Measurements from ENCODE around the gene NR6A1. TPM values are rescaled to one million over a fixed set of nuclear protein-coding genes. Genes with fewer than 3 reads are reported as not detected.

The NR6A1 gene
- total RNA-seq, 1 donor from 2014 or later = 0.92 TPM

DNA sequence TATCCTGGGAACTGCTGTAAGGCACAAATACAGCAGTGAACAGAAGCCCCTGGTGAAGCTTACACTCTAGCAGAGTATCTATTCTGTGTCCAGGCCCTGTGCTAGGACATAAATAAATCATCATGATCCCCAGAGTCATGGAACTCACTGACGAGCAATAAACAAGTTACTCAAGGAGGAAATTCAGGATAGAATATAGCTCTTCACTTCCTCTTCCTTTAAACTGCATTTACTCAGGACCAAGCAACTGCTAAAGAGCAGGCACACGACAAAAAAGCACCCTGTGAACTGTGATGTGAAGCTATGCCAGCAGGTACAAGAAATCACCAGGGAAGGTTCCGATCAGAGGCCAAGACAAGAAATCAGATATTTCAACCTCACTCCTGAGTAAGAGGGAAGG lies 216.1 kb downstream of the NR6A1 start:
- H3K27me3 ChIP-seq (ENCODE audit: control insufficient read depth, insufficient read depth, low read length) = no peaks in the 10 kb centered on the region
- DNase-seq (ENCODE audit: low read depth) = no peak
- TF ChIP-seq, protein P1, sequence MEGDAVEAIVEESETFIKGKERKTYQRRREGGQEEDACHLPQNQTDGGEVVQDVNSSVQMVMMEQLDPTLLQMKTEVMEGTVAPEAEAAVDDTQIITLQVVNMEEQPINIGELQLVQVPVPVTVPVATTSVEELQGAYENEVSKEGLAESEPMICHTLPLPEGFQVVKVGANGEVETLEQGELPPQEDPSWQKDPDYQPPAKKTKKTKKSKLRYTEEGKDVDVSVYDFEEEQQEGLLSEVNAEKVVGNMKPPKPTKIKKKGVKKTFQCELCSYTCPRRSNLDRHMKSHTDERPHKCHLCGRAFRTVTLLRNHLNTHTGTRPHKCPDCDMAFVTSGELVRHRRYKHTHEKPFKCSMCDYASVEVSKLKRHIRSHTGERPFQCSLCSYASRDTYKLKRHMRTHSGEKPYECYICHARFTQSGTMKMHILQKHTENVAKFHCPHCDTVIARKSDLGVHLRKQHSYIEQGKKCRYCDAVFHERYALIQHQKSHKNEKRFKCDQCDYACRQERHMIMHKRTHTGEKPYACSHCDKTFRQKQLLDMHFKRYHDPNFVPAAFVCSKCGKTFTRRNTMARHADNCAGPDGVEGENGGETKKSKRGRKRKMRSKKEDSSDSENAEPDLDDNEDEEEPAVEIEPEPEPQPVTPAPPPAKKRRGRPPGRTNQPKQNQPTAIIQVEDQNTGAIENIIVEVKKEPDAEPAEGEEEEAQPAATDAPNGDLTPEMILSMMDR (IDR thresholded peaks at IDR 0.05; ENCODE audit: insufficient read depth, low read length, poor library complexity, severe bottlenecking) = no peak
- H3K4me3 ChIP-seq (ENCODE audit: low read depth, low read length) = no peak overlapping the region
- no peaks in the 10 kb centered on the region for H3K36me3 ChIP-seq (ENCODE audit: control insufficient read depth, insufficient read depth, low read length)

DNA sequence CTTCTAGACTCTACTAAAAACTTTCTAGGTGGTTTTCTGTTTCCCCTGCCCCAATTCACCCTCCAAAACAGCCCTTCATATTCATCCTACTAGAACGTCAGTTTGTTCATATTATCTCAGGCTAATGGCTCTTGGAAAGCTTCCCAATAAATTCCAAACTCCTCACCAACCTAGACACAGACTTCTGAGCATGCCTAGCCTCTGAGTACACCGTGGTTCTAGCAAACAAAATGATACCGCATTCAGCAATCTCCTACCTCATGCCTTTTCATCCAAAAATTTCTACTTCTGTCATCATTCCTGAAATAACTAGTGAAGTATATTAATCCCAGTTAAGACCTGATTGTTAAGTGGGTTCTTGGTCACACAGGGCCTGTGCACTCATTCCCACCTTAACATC lies 217.4 kb downstream of the NR6A1 start:
- no peaks in the 10 kb centered on the region for H3K27me3 ChIP-seq (ENCODE audit: control insufficient read depth, insufficient read depth, low read length)
- no peaks in the 10 kb centered on the region for H3K36me3 ChIP-seq (ENCODE audit: control insufficient read depth, insufficient read depth, low read length)
- TF ChIP-seq, protein P1 (IDR thresholded peaks at IDR 0.05; ENCODE audit: insufficient read depth, low read length, poor library complexity, severe bottlenecking) = no peak
- no peak overlapping the region for H3K4me3 ChIP-seq (ENCODE audit: low read depth, low read length)
- no peak for DNase-seq (ENCODE audit: low read depth)

DNA sequence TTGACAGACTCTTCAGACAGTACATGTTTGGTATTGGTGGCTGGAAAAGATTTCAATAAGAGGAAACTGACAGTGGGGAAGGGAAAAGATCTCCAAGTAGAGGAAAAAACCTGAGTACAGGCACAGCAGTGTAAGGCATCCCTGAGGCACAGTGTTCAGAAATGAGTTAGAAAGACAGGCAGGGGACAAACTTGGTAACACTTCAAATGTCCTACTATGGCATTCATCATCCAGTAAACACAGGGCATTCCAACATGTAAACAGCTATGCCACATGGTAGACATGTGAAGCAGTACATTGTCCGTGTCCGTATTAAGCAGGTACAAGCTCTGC lies 218.9 kb downstream of the NR6A1 start:
- TF ChIP-seq, protein P1 (IDR thresholded peaks at IDR 0.05; ENCODE audit: insufficient read depth, low read length, poor library complexity, severe bottlenecking) = no peak
- no peak for DNase-seq (ENCODE audit: low read depth)
- Histone ChIP-seq H3K27me3 (ENCODE audit: control insufficient read depth, insufficient read depth, low read length) (no peaks in the 10 kb centered on the region), H3K4me3 (ENCODE audit: low read depth, low read length) (no peak overlapping the region), H3K36me3 (ENCODE audit: control insufficient read depth, insufficient read depth, low read length) (no peaks in the 10 kb centered on the region)

DNA sequence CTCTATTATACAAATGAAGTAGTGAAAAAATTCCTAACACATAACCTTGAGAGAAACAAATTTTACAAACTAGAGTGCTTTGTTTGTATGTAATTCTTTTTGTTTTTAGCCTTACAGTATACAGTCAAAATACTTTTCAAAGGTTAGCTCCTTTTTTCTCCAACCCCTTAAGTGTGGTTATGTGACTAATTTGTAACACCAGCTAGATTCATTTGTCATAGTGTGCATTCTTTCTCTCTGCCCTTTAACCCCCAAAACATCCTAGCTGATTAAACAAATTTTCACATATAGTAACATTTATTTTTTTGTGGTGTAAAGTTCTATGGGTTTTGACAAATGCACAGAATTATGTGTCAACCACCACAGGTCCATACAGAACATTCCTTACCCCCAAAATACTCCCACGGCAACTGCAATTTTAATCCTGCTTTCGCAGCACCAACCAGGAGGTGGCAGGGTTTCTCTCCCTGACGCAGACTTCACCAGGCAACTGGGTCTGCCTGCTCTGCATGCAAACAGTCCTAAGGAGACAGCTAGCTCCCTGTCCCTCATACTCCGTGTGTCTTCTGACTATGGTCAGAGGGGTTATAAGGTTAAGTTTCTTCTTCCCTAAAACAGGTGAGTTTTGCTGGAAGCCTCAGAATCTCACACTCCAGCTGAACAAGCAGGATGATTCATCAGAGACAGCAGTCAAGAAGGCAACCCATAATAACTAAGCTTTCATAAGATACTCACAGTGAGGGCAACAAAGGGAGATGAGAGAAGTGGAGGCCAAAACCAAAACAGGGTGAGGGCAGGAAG lies 219.4 kb downstream of the NR6A1 start:
- no peak for DNase-seq (ENCODE audit: low read depth)
- no peaks in the 10 kb centered on the region for H3K27me3 ChIP-seq (ENCODE audit: control insufficient read depth, insufficient read depth, low read length)
- TF ChIP-seq, protein P1 (IDR thresholded peaks at IDR 0.05; ENCODE audit: insufficient read depth, low read length, poor library complexity, severe bottlenecking) = peak; percentile 79
- H3K36me3 ChIP-seq (ENCODE audit: control insufficient read depth, insufficient read depth, low read length) = no peaks in the 10 kb centered on the region
- no peak overlapping the region for H3K4me3 ChIP-seq (ENCODE audit: low read depth, low read length)

DNA sequence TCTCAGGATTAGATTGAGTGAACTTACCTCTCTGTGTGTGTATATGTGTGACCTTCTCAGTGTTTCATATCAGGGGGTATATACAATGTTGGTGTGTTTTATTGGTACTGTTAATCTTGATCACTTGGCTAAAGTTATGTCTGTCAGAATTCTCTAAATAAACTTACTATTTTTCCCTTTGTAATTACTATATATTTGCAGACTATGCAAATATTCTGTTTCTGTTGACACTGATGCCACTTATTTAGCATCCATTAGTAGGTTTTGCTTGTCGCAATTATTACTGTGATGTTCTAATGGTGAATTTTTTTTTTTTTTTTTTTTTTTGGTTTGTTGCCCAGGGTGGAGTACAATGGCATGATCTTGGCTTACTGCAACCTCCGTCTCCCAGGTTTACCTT lies 221.0 kb downstream of the NR6A1 start:
- DNase-seq (ENCODE audit: low read depth) = no peak
- H3K4me3 ChIP-seq (ENCODE audit: low read depth, low read length) = no peak overlapping the region
- TF ChIP-seq, protein P1 (IDR thresholded peaks at IDR 0.05; ENCODE audit: insufficient read depth, low read length, poor library complexity, severe bottlenecking) = no peak
- H3K27me3 ChIP-seq (ENCODE audit: control insufficient read depth, insufficient read depth, low read length) = no peaks in the 10 kb centered on the region
- no peaks in the 10 kb centered on the region for H3K36me3 ChIP-seq (ENCODE audit: control insufficient read depth, insufficient read depth, low read length)

DNA sequence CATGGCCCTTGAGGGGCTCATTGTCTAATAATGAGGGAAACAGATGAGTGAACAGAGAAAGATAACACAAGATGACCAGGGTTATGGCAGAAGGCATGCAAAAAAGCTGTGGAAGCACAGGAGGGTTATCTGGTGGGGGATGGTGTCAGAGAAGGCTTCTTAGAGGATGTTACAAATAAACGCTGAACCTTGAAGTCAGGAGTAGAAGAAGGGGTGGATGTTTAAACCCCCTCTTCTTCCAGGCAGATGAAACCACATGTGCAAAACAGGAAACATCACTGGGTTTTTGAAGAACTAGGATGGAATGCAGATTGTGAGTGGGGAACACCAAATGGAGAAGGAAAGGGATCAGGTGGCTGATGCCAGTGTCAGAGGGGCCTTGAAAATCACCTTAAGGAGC lies 222.1 kb downstream of the NR6A1 start:
- no peaks in the 10 kb centered on the region for H3K27me3 ChIP-seq (ENCODE audit: control insufficient read depth, insufficient read depth, low read length)
- DNase-seq (ENCODE audit: low read depth) = no peak
- H3K4me3 ChIP-seq (ENCODE audit: low read depth, low read length) = no peak overlapping the region
- TF ChIP-seq, protein P1 (IDR thresholded peaks at IDR 0.05; ENCODE audit: insufficient read depth, low read length, poor library complexity, severe bottlenecking) = no peak
- H3K36me3 ChIP-seq (ENCODE audit: control insufficient read depth, insufficient read depth, low read length) = no peaks in the 10 kb centered on the region
